Endothelial cell of umbilical vein (primary cell): Measurements from ENCODE around the gene CAND1. TPM values are rescaled to one million over a fixed set of nuclear protein-coding genes. Genes with fewer than 3 reads are reported as not detected.

Source experiments
- BruUV-seq: library from RNA; stranded (reverse); fragments of 400-500 nt; replicated peaks from 2 replicates; lab custom pipeline; 2021; lab: Mats Ljungman, UMichigan
- CTCF ChIA-PET: fragments of 300-600, 350-600 bp; sonication (Branson Sonifier 250); formaldehyde crosslinking; loops from one replicate; lab custom pipeline; 2021; ENCODE audit warnings: antibody characterized with exemption, inconsistent platforms; lab: Charles Lee
- POLR2A ChIA-PET: fragments of 300-600, 350-600 bp; sonication (Branson Sonifier 250); formaldehyde crosslinking; loops from one replicate; lab custom pipeline; 2021; ENCODE audit warnings: antibody characterized with exemption, inconsistent platforms; lab: Charles Lee
- DNase-seq: peaks from one replicate; pipeline ENCODE4 v3.0.0-alpha.2; 2011; ENCODE audit warnings: low read depth, low spot score
- FAIRE-seq: peaks from 2 replicates; lab custom pipeline; 2011; peaks lifted over from hg19 to GRCh38; lab: Jason Lieb, UNC
- H2AFZ ChIP-seq: 2 replicates; pipeline ENCODE4 v1.6.0; 2012; ENCODE audit warnings: low read depth, low read length, control low read depth, inconsistent platforms
- H3K27ac ChIP-seq: 2 replicates; pipeline ENCODE4 v1.5.1; 2011; ENCODE audit warnings: low read depth, mild to moderate bottlenecking, control low read depth, low read length, moderate library complexity; ENCODE audit not compliant: insufficient read depth
- H3K27me3 ChIP-seq, 2 experiments: 2 replicates each; pipeline versions ENCODE4 v1.6.0 to v1.6.1; 2011; ENCODE audit warnings: low read length in 2 of 2, mixed read lengths in 1 of 2; ENCODE audit not compliant: control insufficient read depth in 2 of 2, insufficient read depth in 2 of 2
- H3K36me3 ChIP-seq, 2 experiments: 2 replicates in 1 of 2; 3 replicates in 1 of 2; pipeline ENCODE4 v1.5.1; 2011; ENCODE audit warnings: low read length in 2 of 2, mild to moderate bottlenecking in 1 of 2, moderate library complexity in 1 of 2; ENCODE audit not compliant: control insufficient read depth in 2 of 2, insufficient read depth in 2 of 2; ENCODE audit errors: extremely low read depth in 1 of 2
- H3K4me1 ChIP-seq: 3 replicates; pipeline ENCODE4 v1.5.1; 2011; ENCODE audit warnings: mild to moderate bottlenecking, low read length; ENCODE audit not compliant: control insufficient read depth, insufficient read depth; ENCODE audit errors: extremely low read depth
- H3K4me2 ChIP-seq: 2 replicates; pipeline ENCODE4 v1.6.1; 2011; ENCODE audit warnings: low read length, control low read depth, mixed read lengths; ENCODE audit not compliant: insufficient read depth
- H3K4me3 ChIP-seq, 3 experiments: fragments of 200-600 bp in 1 of 3; sonication (generic), shearing (Covaris generic) in 1 of 3; replicated peaks in 1 of 3; 2 replicates each; pipeline ENCODE4 v1.5.1; 2011 to 2016; ENCODE audit warnings: control low read depth in 3 of 3, low read length in 3 of 3, mild to moderate bottlenecking in 2 of 3, inconsistent platforms in 1 of 3, low read depth in 1 of 3, moderate library complexity in 1 of 3; ENCODE audit not compliant: insufficient read depth in 1 of 3
- H3K79me2 ChIP-seq: 2 replicates; pipeline ENCODE4 v1.6.0; 2012; ENCODE audit warnings: low read length, inconsistent platforms; ENCODE audit not compliant: control insufficient read depth, insufficient read depth
- H3K9ac ChIP-seq: replicated peaks from 2 replicates; pipeline ENCODE3; 2011; ENCODE audit warnings: low read length, control low read depth; ENCODE audit not compliant: insufficient read depth; ENCODE audit errors: extremely low read depth
- H3K9me1 ChIP-seq: replicated peaks from 3 replicates; pipeline ENCODE4 v1.6.0; 2011; ENCODE audit warnings: mild to moderate bottlenecking, low read length; ENCODE audit not compliant: control insufficient read depth, insufficient read depth; ENCODE audit errors: extremely low read depth
- H3K9me3 ChIP-seq: replicated peaks from 2 replicates; pipeline ENCODE4 v1.5.1; 2012; ENCODE audit warnings: low read length, inconsistent platforms; ENCODE audit not compliant: control insufficient read depth, insufficient read depth
- H4K20me1 ChIP-seq: replicated peaks from 2 replicates; pipeline ENCODE3; 2011; ENCODE audit warnings: mild to moderate bottlenecking, low read length; ENCODE audit not compliant: control insufficient read depth, insufficient read depth; ENCODE audit errors: extremely low read depth
- EZH2 ChIP-seq: IDR thresholded peaks from 2 replicates; pipeline ENCODE4 v1.6.1; 2012; ENCODE audit warnings: borderline replicate concordance, low read depth, mild to moderate bottlenecking, moderate library complexity, low read length, inconsistent platforms; ENCODE audit not compliant: severe bottlenecking
- FOS ChIP-seq: IDR thresholded peaks from 2 replicates; pipeline ENCODE4 v1.6.1; 2011; ENCODE audit warnings: mild to moderate bottlenecking, low read length, moderate library complexity, borderline replicate concordance; ENCODE audit not compliant: insufficient read depth
- JUN ChIP-seq: IDR thresholded peaks from 2 replicates; pipeline ENCODE4 v1.6.1; 2011; ENCODE audit warnings: borderline replicate concordance, low read depth; ENCODE audit not compliant: insufficient read length, insufficient read depth
- MAX ChIP-seq: IDR thresholded peaks from 2 replicates; pipeline ENCODE4 v1.6.1; 2011; ENCODE audit not compliant: insufficient read depth, insufficient read length
- MYC ChIP-seq: IDR thresholded peaks from one replicate; pipeline ENCODE4 v1.6.1; 2011; ENCODE audit warnings: mild to moderate bottlenecking, low read depth, low read length
- POLR2A ChIP-seq: IDR thresholded peaks from 2 replicates; pipeline ENCODE4 v1.6.1; 2012; ENCODE audit warnings: low read depth, mild to moderate bottlenecking, control low read depth, low read length
- POLR2AphosphoS5 ChIP-seq: IDR thresholded peaks from 2 replicates; pipeline ENCODE4 v1.6.1; 2012; ENCODE audit warnings: low read depth, mild to moderate bottlenecking, control low read depth, low read length, moderate library complexity; ENCODE audit not compliant: insufficient read depth
- dilution Hi-C: fragments of 300-500 bp; cut with MboI; formaldehyde crosslinking; loops from one replicate; pipeline ENCODE4 v1.15.0; 2019; ENCODE audit warnings: low sequenced_read_pairs; ENCODE audit not compliant: extremely low pct_ligation_motif_present
- intact Hi-C: fragments of 100-400 bp; cut with micrococcal nuclease; formaldehyde crosslinking; loops from one replicate; pipeline ENCODE4 v1.10.0; 2022
- polyA plus RNA-seq, 4 experiments: library from polyadenylated mRNA; depleted of rRNA in 3 of 4; stranded (reverse) in 3 of 4; unstranded in 1 of 4; fragments of >200 nt; gene quantifications; 2 replicates each; pipeline versions ENCODE4 v1.2.1 to v1.2.3, GENCODE V29; 2011 to 2012; ENCODE audit warnings: missing spikeins in 1 of 4
- total RNA-seq: library from RNA; stranded (reverse); gene quantifications from 2 replicates; pipeline ENCODE4 v1.2.3, GENCODE V29; 2021
- TF ChIP-seq, protein P1 (sequence below), 2 donors: IDR thresholded peaks; 1 replicate in 1 of 2; 2 replicates in 1 of 2; pipeline ENCODE4 v1.5.1; 2011; ENCODE audit warnings: low read length in 2 of 2, mild to moderate bottlenecking in 2 of 2, moderate library complexity in 2 of 2, control low read depth in 1 of 2, inconsistent platforms in 1 of 2, low read depth in 1 of 2; ENCODE audit not compliant: insufficient read depth in 1 of 2; ENCODE audit errors: extremely low read depth in 1 of 2

The CAND1 gene
- total and polyA plus RNA-seq, 2 donors (not counting 3 experiments of a cell fraction or from before 2014, with no cell fraction given) = 28.3 to 128 TPM

DNA sequence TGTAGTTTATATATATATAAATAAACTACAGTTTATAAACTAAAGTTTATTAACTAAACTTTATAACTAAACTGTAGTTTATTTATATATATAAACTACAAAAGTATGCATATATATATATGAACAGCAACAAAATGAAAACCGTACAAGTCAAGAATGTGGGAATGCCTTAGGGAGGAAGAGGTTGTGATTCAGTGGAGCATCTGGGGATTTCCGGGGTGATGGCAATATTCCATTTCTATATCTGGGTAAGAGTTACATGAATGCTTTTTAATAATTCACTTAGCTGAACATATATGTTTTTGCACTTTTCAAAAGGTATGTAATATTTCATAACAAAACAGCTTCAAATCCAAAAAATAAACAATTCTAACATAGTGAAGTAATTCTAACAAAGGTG is 30.1 kb upstream of the CAND1 start:
- no peak overlapping the region for H2AFZ ChIP-seq
- H4K20me1 ChIP-seq = no peaks in the 10 kb centered on the region
- no peaks in the 10 kb centered on the region for H3K9me1 ChIP-seq
- intact Hi-C loops = no loop called here
- BruUV-seq = no TSS peak
- no peaks in the 10 kb centered on the region for H3K27me3 ChIP-seq
- no peaks in the 10 kb centered on the region for H3K4me1 ChIP-seq
- TF ChIP-seq POLR2AphosphoS5 = no peak
- no peak for TF ChIP-seq MYC
- TF ChIP-seq MAX = no peak
- TF ChIP-seq POLR2A = no peak
- no peak for TF ChIP-seq EZH2
- TF ChIP-seq JUN = no peak
- TF ChIP-seq, protein P1, sequence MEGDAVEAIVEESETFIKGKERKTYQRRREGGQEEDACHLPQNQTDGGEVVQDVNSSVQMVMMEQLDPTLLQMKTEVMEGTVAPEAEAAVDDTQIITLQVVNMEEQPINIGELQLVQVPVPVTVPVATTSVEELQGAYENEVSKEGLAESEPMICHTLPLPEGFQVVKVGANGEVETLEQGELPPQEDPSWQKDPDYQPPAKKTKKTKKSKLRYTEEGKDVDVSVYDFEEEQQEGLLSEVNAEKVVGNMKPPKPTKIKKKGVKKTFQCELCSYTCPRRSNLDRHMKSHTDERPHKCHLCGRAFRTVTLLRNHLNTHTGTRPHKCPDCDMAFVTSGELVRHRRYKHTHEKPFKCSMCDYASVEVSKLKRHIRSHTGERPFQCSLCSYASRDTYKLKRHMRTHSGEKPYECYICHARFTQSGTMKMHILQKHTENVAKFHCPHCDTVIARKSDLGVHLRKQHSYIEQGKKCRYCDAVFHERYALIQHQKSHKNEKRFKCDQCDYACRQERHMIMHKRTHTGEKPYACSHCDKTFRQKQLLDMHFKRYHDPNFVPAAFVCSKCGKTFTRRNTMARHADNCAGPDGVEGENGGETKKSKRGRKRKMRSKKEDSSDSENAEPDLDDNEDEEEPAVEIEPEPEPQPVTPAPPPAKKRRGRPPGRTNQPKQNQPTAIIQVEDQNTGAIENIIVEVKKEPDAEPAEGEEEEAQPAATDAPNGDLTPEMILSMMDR (IDR thresholded peaks at IDR 0.05; ENCODE audit: extremely low read depth in 1 of 2, insufficient read depth in 1 of 2, low read depth in 1 of 2, low read length in 2 of 2) = no peak
- no peak for TF ChIP-seq FOS
- no peaks in the 10 kb centered on the region for H3K9me3 ChIP-seq
- no peak overlapping the region for H3K4me3 ChIP-seq
- no peak overlapping the region for H3K9ac ChIP-seq
- dilution Hi-C loops = no loop called here
- DNase-seq (no peak), FAIRE-seq (no peak)
- no peak overlapping the region for H3K4me2 ChIP-seq
- H3K36me3 ChIP-seq = no peaks in the 10 kb centered on the region
- H3K79me2 ChIP-seq = no peaks in the 10 kb centered on the region
- no peak overlapping the region for H3K27ac ChIP-seq
- ChIA-PET POLR2A (no interaction called here), CTCF (no interaction called here)
